ENCODE data around the gene ABTB2. TPM values are rescaled to one million over a fixed set of nuclear protein-coding genes. Genes with fewer than 3 reads are reported as not detected.

ABTB2 gene
- polyA plus RNA-seq, 1 experiment, result 6.3 TPM

- no peak for TF ChIP-seq CTCF (IDR thresholded peaks at IDR 0.05; ENCODE audit: insufficient read depth, low read depth, low read length)
- no peaks in the 10 kb centered on the region for H3K27me3 ChIP-seq (ENCODE audit: control insufficient read depth, insufficient read depth, low read length)
- CTCF ChIA-PET, result no interaction called here
- POLR2A ChIA-PET, result no interaction called here
- no peak for DNase-seq (ENCODE audit: low read depth)
- peaks cover 31% of the 10 kb centered on the region for H3K36me3 ChIP-seq (ENCODE audit: control insufficient read depth, insufficient read depth, low read length)
- H3K4me3 ChIP-seq (ENCODE audit: low read depth, low read length), result no peak overlapping the region
These were observed 237.2 kb downstream of the ABTB2 start for GRCh38 chr11:34120651-34121050.

GRCh38 chr11:34114471-34114870 lies 243.3 kb downstream of the ABTB2 start:
- Histone ChIP-seq H3K36me3 (ENCODE audit: control insufficient read depth, insufficient read depth, low read length) (peaks cover 44% of the 10 kb centered on the region), H3K27me3 (ENCODE audit: control insufficient read depth, insufficient read depth, low read length) (no peaks in the 10 kb centered on the region), H3K4me3 (ENCODE audit: low read depth, low read length) (no peak overlapping the region)
- CTCF ChIA-PET, result interaction anchor here (0.7 to 2.6 kb wide), 3 partner anchors 9 to 256 kb away, joined by 3 to 8 read pairs (median 3); no protein-coding TSS in a partner anchor
- no peak for TF ChIP-seq CTCF (IDR thresholded peaks at IDR 0.05; ENCODE audit: insufficient read depth, low read depth, low read length)
- POLR2A ChIA-PET, result no interaction called here
- no peak for DNase-seq (ENCODE audit: low read depth)

GRCh38 chr11:34114014-34114413 lies 243.8 kb downstream of the ABTB2 start:
- no peak for DNase-seq (ENCODE audit: low read depth)
- Histone ChIP-seq H3K27me3 (ENCODE audit: control insufficient read depth, insufficient read depth, low read length) (no peaks in the 10 kb centered on the region), H3K4me3 (ENCODE audit: low read depth, low read length) (no peak overlapping the region), H3K36me3 (ENCODE audit: control insufficient read depth, insufficient read depth, low read length) (peaks cover 41% of the 10 kb centered on the region)
- no peak for TF ChIP-seq CTCF (IDR thresholded peaks at IDR 0.05; ENCODE audit: insufficient read depth, low read depth, low read length)
- POLR2A ChIA-PET, result no interaction called here
- CTCF ChIA-PET, result interaction anchor here (0.6 to 2.6 kb wide), 3 partner anchors 9 to 805 kb away, joined by 3 to 8 read pairs (median 3); no protein-coding TSS in a partner anchor

- DNase-seq (ENCODE audit: low read depth), result no peak
- Histone ChIP-seq H3K27me3 (ENCODE audit: control insufficient read depth, insufficient read depth, low read length) (no peaks in the 10 kb centered on the region), H3K36me3 (ENCODE audit: control insufficient read depth, insufficient read depth, low read length) (peaks cover 36% of the 10 kb centered on the region), H3K4me3 (ENCODE audit: low read depth, low read length) (no peak overlapping the region)
- CTCF ChIA-PET, result no interaction called here
- POLR2A ChIA-PET, result no interaction called here
- no peak for TF ChIP-seq CTCF (IDR thresholded peaks at IDR 0.05; ENCODE audit: insufficient read depth, low read depth, low read length)
These were observed 246.0 kb downstream of the ABTB2 start for GRCh38 chr11:34111722-34112270.

- Histone ChIP-seq H3K4me3 (ENCODE audit: low read depth, low read length) (peak overlapping the region; percentile 79), H3K36me3 (ENCODE audit: control insufficient read depth, insufficient read depth, low read length) (peaks cover 11% of the 10 kb centered on the region), H3K27me3 (ENCODE audit: control insufficient read depth, insufficient read depth, low read length) (no peaks in the 10 kb centered on the region)
- no peak for TF ChIP-seq CTCF (IDR thresholded peaks at IDR 0.05; ENCODE audit: insufficient read depth, low read depth, low read length)
- no peak for DNase-seq (ENCODE audit: low read depth)
- ChIA-PET CTCF (interaction anchor here (1.1 to 1.3 kb wide), 2 partner anchors 17 to 32 kb away, joined by 3 to 4 read pairs; no protein-coding TSS in a partner anchor), POLR2A (interaction anchor here (0.6 to 1.0 kb wide), 4 partner anchors 11 to 651 kb away, joined by 3 to 6 read pairs (median 3); partner anchors contain the start of gene CAPRIN1)
These were observed 251.8 kb downstream of the ABTB2 start for GRCh38 chr11:34105957-34106504.

Data from BJ (cell line).